Measurements from ENCODE around the gene BTG2. TPM values are rescaled to one million over a fixed set of nuclear protein-coding genes. Genes with fewer than 3 reads are reported as not detected.

Gene BTG2
- polyA plus RNA-seq, 10 donors = 41.2 to 218 (median 92.7) TPM

GRCh38 chr1:203274603-203275381, 30.5 kb upstream of the BTG2 start:
- no peak for DNase-seq

GRCh38 chr1:203275656-203276272, 29.6 kb upstream of the BTG2 start:
- no peak for DNase-seq

- no peak for DNase-seq
These were observed 28.9 kb upstream of the BTG2 start for GRCh38 chr1:203276408-203276807.

- no peak for DNase-seq
These were observed 28.3 kb upstream of the BTG2 start for GRCh38 chr1:203276916-203277545.

GRCh38 chr1:203278082-203278884, 27.0 kb upstream of the BTG2 start:
- peak; percentile 89 to 97 (median 93) for DNase-seq

- no peak for DNase-seq
These were observed 26.4 kb upstream of the BTG2 start for GRCh38 chr1:203278885-203279406.

GRCh38 chr1:203280061-203280460, 25.3 kb upstream of the BTG2 start:
- DNase-seq = no peak

GRCh38 chr1:203281033-203281432, 24.3 kb upstream of the BTG2 start:
- DNase-seq = no peak

- no peak for DNase-seq
These were observed 23.3 kb upstream of the BTG2 start for GRCh38 chr1:203281851-203282661.

- DNase-seq = no peak
These were observed 22.4 kb upstream of the BTG2 start for GRCh38 chr1:203282720-203283542.

- no peak for DNase-seq
These were observed 21.7 kb upstream of the BTG2 start for GRCh38 chr1:203283597-203283996.

GRCh38 chr1:203284411-203285123, 20.8 kb upstream of the BTG2 start:
- DNase-seq = no peak

- peak in 1 of 3 donors; percentile 61 for DNase-seq
These were observed 18.9 kb upstream of the BTG2 start for GRCh38 chr1:203286161-203286984.

GRCh38 chr1:203287109-203287893, 18.0 kb upstream of the BTG2 start:
- DNase-seq = peak in 2 of 3 donors; percentile 69 to 82

- DNase-seq = no peak
These were observed 17.4 kb upstream of the BTG2 start for GRCh38 chr1:203287898-203288297.

- no peak for DNase-seq
These were observed 16.9 kb upstream of the BTG2 start for GRCh38 chr1:203288400-203288799.

GRCh38 chr1:203289281-203289981, 15.9 kb upstream of the BTG2 start:
- DNase-seq = peak in 1 of 3 donors; percentile 66
